HG02763 (cell line): ENCODE data around the gene CLDN8.

Experiments
- ATAC-seq: cut with Tn5 transposase; IDR thresholded peaks from one replicate; pipeline ENCODE4 v1.9.1; 2021; ENCODE audit warnings: mild to moderate bottlenecking, moderate library complexity; ENCODE audit not compliant: unreplicated experiment

The CLDN8 gene

GRCh38 chr21:30206551-30207251, 9.2 kb downstream of the CLDN8 start:
- ATAC-seq = no peak

GRCh38 chr21:30200000-30200399, 15.9 kb downstream of the CLDN8 start:
- ATAC-seq = no peak

GRCh38 chr21:30194701-30195299, 21.1 kb downstream of the CLDN8 start:
- no peak for ATAC-seq

GRCh38 chr21:30193201-30193600, 22.7 kb downstream of the CLDN8 start:
- no peak for ATAC-seq

GRCh38 chr21:30190554-30190953, 25.3 kb downstream of the CLDN8 start:
- ATAC-seq = no peak

- no peak for ATAC-seq
Observed at GRCh38 chr21:30189773-30190172, 26.1 kb downstream of the CLDN8 start.

- no peak for ATAC-seq
Observed at GRCh38 chr21:30186242-30186641, 29.7 kb downstream of the CLDN8 start.

- no peak for ATAC-seq
Observed at GRCh38 chr21:30168086-30168485, 47.8 kb downstream of the CLDN8 start.

- ATAC-seq = no peak
Observed at GRCh38 chr21:30166705-30167104, 49.2 kb downstream of the CLDN8 start, which contains the start of gene CLDN17. Gene CLDN17, minus strand, starts transcription at chr21:30166805. Its CDS starts 188 bp downstream, at chr21:30166617.

GRCh38 chr21:30166171-30166570, 49.7 kb downstream of the CLDN8 start:
- no peak for ATAC-seq

- ATAC-seq = no peak
Observed at GRCh38 chr21:30164796-30165195, 51.1 kb downstream of the CLDN8 start.
